ENCODE results near the gene HPCAL1.
A peak's percentile ranks its signal among the peaks of the same experiment; 100 is the strongest.

Gene HPCAL1

DNA sequence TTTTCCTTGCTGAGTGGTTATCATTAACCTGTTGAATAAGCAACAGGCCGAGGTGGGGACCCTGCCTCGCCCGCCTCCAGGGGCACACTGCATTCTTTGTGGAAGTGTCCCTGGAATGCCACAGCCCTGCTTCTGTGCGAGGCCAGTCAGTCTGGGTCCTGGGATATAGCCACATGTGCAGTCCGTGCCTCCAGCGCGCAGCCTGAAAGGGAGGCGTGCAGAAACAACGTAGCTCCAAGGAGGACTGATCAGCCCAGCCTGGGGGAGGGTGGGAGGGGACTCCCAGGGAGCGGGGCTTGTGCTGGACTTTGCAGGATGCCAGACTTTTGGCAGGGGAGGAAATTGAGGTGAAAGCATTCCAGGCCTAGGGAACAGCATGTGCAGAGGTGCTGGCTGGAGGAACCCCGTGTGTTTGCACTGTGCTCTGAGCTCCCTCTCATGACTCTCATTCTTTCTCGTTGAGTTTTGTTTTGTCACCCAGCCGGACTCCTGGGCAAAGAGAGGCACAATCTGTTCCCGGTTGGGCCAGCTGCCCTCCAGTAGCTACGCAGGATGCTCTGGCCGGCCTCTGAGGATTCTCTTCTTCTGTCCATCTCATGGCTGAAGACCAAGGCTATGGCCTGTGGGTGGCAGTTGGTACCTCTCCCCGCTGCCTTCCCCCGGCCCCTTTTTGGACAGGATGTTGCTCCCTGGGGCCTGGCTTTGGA, 39.7 kb downstream of the HPCAL1 start:
- DNase-seq, result no peak
- Mint-ChIP-seq H3K9me3 (no peaks in the 10 kb centered on the region), H3K4me1 (peaks cover 42 to 73% of the 10 kb centered on the region in 2 donors), H3K36me3 (peaks cover 4 to 19% of the 10 kb centered on the region in 2 donors), H3K27ac (no peak overlapping the region), H3K27me3 (no peaks in the 10 kb centered on the region), H3K4me3 (no peak overlapping the region)
- no peak for ATAC-seq (replicated peaks)

DNA sequence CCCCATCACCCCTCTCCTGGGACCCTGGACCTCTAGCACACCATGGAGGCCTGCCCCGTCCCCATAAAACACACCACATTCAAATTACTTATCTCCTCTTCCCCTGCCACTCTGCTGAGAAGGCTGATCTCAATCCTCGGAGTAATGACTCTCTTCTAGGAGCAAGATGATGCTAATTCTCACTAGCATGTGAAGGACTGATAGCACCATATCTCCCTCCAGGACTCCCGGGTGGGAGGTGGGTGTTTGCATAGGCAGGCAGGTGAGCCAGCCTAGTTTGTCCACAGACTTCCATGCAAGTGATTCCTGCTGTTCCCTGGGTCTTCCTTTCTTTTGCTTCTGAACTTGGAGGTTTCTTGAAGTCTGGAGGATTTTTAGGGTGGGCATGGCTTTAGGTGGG, 40.5 kb downstream of the HPCAL1 start:
- Mint-ChIP-seq H3K9me3 (no peaks in the 10 kb centered on the region), H3K4me3 (no peak overlapping the region), H3K27ac (no peak overlapping the region), H3K36me3 (peaks cover 4 to 11% of the 10 kb centered on the region in 2 donors), H3K27me3 (no peaks in the 10 kb centered on the region), H3K4me1 (peaks cover 36 to 77% of the 10 kb centered on the region in 2 donors)
- no peak for DNase-seq
- ATAC-seq (replicated peaks), result no peak

DNA sequence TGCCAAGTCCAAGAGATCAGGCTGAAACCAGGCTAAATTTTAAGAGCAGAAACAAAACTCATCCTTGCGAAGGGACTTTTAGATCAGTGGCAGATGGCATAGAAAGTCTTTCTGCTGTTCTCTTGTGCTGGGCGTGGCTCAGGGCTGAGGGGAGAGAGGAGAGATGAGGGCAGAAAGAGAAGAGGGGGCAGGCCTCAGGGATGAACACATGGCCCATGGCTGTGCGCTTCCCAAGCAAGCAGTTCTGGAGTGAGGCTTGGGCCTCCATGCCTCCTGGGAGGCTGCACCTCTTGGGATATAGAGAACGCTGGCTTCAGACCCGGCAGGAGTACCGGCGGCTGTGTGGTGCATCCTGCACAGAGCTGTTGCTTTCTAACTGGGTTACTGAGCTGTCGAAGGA, 41.0 kb downstream of the HPCAL1 start:
- no peaks in the 10 kb centered on the region for H3K9me3 Mint-ChIP-seq
- H3K36me3 Mint-ChIP-seq, result peaks cover 2 to 7% of the 10 kb centered on the region in 2 donors
- peak overlapping the region in 1 of 2 donors; percentile 36 for H3K4me3 Mint-ChIP-seq
- DNase-seq (no peak), ATAC-seq (replicated peaks) (no peak)
- no peak overlapping the region for H3K27ac Mint-ChIP-seq
- H3K4me1 Mint-ChIP-seq, result peaks cover 34 to 73% of the 10 kb centered on the region in 2 donors
- no peaks in the 10 kb centered on the region for H3K27me3 Mint-ChIP-seq

DNA sequence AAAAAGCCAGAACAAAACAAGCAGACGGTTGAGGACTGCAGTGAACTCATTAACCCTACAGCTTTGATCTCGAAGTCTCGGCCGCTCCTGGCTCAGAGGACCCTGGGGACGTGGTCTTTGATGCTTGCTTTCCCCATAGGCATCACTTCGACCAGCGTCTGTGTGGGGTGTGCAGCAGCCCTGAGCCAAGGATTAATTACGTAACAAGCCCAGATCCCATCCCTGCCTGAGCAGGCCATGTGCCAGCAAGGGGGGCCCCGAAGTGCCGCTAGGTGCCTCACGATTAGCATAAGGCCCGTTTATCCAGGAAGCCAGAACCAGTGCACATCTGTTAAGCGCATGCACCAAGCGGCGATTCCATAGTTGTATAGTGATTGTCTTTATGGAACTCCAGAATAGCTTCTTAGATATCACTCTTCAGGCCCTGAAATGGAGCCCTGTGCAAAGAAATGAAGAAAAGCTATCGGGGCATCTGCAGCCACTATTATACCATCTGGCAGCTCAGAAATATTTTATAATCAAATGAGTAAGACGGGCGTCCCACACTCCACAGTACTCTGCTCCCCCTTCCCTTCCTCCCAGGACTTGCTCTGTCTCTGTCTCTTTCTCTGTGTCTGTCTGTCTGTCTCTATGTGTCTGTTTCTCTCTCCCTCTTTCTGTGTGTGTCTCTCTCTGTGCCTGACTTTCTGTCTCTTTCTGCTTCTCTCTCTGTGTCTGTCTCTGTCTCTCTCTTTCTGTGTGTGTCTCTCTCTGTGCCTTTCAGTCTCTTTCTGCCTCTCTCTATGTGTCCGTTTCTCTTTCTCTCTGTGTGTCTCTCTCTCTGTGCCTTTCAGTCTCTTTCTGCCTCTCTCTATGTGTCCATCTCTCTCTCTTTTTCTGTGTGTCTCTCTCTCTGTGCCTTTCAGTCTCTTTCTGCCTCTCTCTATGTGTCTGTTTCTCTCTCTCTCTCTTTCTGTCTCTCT, 41.7 kb downstream of the HPCAL1 start:
- Mint-ChIP-seq H3K9me3 (no peaks in the 10 kb centered on the region), H3K36me3 (peaks cover 0 to 4% of the 10 kb centered on the region in 2 donors), H3K27ac (peak overlapping the region; percentile 6), H3K4me1 (peaks cover 35 to 69% of the 10 kb centered on the region in 2 donors), H3K27me3 (no peaks in the 10 kb centered on the region), H3K4me3 (no peak overlapping the region)
- DNase-seq (no peak), ATAC-seq (replicated peaks) (peak; percentile 41 to 53)

DNA sequence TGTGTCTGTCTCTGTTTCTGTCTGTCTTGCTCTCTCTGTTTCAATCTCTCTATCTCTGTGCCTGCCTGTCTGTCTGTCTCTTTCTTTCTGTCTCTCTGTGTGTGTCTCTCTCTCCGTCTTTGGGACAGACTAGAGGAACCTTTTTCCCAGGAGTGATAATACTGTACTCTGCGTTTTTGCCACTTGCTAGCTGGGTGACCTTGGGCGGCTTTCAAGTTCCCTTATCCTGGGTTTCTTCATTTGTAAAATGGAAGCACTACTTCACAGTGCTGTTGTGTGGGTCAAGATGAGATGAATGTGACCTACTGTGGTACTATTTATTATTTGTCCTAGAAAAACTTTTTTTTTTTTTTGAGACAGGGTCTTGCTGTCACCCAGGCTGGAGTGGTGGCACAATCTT, 42.4 kb downstream of the HPCAL1 start:
- H3K36me3 Mint-ChIP-seq, result peaks cover 0 to 4% of the 10 kb centered on the region in 2 donors
- peaks cover 32 to 66% of the 10 kb centered on the region in 2 donors for H3K4me1 Mint-ChIP-seq
- H3K9me3 Mint-ChIP-seq, result no peaks in the 10 kb centered on the region
- ATAC-seq (replicated peaks) (no peak), DNase-seq (no peak)
- H3K4me3 Mint-ChIP-seq, result no peak overlapping the region
- H3K27ac Mint-ChIP-seq, result peak overlapping the region; percentile 6
- no peaks in the 10 kb centered on the region for H3K27me3 Mint-ChIP-seq

DNA sequence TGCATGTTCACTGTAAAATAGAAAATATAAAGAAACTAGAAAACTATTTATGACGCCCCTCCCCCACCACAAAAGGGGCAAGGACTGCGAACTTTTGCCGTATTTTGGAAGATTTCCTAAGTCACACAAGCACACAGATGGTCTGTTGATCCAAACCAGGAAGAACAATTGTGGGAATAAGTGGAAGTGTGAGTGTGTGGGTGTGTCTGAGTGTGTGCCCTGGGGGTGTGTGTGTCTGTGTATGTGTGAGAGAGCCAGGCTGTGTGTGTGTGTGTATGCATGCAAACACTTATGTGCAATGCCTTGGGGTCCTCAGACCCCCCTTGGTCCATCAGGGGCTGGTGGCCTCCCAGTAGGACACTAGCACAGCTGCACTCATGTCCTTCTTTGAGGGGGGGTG, 43.1 kb downstream of the HPCAL1 start:
- DNase-seq, result no peak
- ATAC-seq (replicated peaks), result no peak
- no peaks in the 10 kb centered on the region for H3K9me3 Mint-ChIP-seq
- no peaks in the 10 kb centered on the region for H3K27me3 Mint-ChIP-seq
- H3K27ac Mint-ChIP-seq, result no peak overlapping the region
- H3K36me3 Mint-ChIP-seq, result peaks cover 0 to 7% of the 10 kb centered on the region in 2 donors
- no peak overlapping the region for H3K4me3 Mint-ChIP-seq
- H3K4me1 Mint-ChIP-seq, result peaks cover 36 to 66% of the 10 kb centered on the region in 2 donors

DNA sequence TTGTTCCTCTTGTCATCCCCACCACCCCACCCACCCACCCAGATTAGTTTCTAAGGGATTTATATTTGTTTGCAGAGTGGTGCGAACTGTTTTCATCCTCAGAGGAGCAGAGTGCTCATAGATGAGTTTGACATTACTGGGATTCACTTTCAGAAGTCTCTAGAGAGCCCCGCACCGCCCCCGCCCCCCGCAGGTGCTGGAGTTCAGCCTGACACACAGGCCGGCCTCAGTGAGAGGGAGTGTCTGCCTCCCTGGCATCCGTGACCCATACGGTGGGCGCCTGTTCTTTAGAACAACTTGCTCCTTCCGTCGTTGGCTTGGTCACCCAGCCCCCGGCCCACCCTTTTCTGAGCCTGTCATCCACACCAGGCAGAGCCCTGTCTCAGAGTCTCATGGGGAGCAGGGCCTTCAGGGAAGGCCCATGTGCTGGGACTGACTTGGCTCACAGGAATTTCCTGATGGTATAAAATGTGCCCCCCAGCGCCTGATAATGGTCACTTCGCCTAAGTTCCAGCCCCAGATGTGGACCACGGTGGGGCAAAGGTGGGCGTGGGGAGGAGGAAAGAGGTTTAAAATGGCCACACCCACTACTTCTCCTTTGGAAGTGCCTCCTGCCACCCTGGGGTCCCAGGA, 44.3 kb downstream of the HPCAL1 start:
- no peak for DNase-seq
- ATAC-seq (replicated peaks), result no peak
- no peaks in the 10 kb centered on the region for H3K9me3 Mint-ChIP-seq
- H3K36me3 Mint-ChIP-seq, result peaks cover 0 to 13% of the 10 kb centered on the region in 2 donors
- H3K27me3 Mint-ChIP-seq, result no peaks in the 10 kb centered on the region
- H3K27ac Mint-ChIP-seq, result no peak overlapping the region
- H3K4me3 Mint-ChIP-seq, result no peak overlapping the region
- peaks cover 44 to 74% of the 10 kb centered on the region in 2 donors for H3K4me1 Mint-ChIP-seq

GRCh38 chr2:10347562-10347948, 44.9 kb downstream of the HPCAL1 start:
- DNase-seq (no peak), ATAC-seq (replicated peaks) (no peak)
- peaks cover 4 to 16% of the 10 kb centered on the region in 2 donors for H3K36me3 Mint-ChIP-seq
- peaks cover 48 to 79% of the 10 kb centered on the region in 2 donors for H3K4me1 Mint-ChIP-seq
- no peaks in the 10 kb centered on the region for H3K27me3 Mint-ChIP-seq
- no peaks in the 10 kb centered on the region for H3K9me3 Mint-ChIP-seq
- no peak overlapping the region for H3K4me3 Mint-ChIP-seq
- H3K27ac Mint-ChIP-seq, result no peak overlapping the region

DNA sequence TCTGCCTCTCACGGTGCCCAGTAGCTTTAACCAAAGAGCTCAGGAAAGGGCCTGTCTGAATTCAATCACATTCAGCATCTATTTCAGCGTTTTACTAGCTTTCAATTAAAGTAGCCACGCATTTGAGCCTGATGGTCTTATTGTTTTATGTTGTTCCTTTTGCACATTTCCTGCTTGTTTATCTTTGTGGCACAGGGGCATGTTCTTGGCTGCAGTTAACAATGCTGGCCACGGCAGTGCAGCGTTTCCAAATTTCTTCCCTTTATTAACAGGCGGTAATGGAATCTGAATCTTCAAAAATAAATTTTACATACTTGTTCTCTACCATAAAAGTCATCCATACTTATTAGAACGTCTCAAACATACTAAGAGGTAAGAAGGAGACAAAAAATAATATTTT, 46.2 kb downstream of the HPCAL1 start:
- peaks cover 40 to 66% of the 10 kb centered on the region in 2 donors for H3K4me1 Mint-ChIP-seq
- no peak overlapping the region for H3K27ac Mint-ChIP-seq

DNA sequence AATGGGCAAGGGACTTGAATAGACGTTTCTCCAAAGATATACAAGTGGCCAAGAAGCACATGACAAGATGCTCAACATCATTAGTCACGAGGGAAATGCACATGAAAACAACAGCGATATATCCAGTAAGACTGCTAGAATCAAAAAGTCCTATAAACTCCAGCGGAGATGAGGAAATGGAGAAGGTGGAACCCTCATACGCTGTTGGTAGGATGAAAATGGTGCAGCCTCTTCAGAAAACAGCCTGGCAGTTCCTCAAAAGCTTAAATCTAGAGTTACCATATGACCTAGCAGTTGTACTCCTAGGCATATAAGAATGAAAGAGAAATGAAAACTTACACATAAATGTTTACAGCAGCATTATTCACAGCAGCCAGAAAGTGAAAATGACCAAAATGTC, 48.1 kb downstream of the HPCAL1 start:
- Mint-ChIP-seq H3K4me1 (peaks cover 38 to 59% of the 10 kb centered on the region in 2 donors), H3K27me3 (no peaks in the 10 kb centered on the region), H3K4me3 (no peak overlapping the region), H3K9me3 (peaks cover 0 to 4% of the 10 kb centered on the region in 2 donors), H3K36me3 (peaks cover 15 to 25% of the 10 kb centered on the region in 2 donors), H3K27ac (peak overlapping the region; percentile 20)
- ATAC-seq (replicated peaks) (peak; percentile 85 to 93), DNase-seq (no peak)

More for the DNA sequence above, 46.2 kb downstream of the HPCAL1 start:
- ATAC-seq (replicated peaks) (no peak), DNase-seq (no peak)
- H3K36me3 Mint-ChIP-seq, result peaks cover 6 to 14% of the 10 kb centered on the region in 2 donors
- H3K9me3 Mint-ChIP-seq, result no peaks in the 10 kb centered on the region
- H3K4me3 Mint-ChIP-seq, result no peak overlapping the region
- H3K27me3 Mint-ChIP-seq, result no peaks in the 10 kb centered on the region

DNA sequence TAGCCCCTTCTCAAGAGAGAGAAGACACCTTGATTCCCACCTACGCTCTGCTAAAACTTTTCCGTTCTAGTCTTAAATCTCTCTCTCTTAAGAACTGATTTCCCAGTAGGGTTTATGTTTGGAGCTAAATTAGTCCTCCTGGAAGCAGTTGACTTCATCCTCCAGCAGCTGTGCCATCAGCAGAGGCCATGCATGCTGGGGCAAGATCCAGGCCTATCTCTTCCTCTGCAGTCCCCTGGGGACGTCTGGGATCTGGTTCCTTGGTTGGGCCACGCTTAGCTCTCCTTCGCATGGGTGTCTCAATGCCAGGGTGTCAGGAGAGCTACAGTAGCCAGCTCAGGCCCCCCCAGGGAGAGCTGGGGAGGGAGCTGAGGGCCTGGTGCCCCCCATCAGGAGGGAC, 49.7 kb downstream of the HPCAL1 start:
- no peaks in the 10 kb centered on the region for H3K27me3 Mint-ChIP-seq
- peaks cover 15 to 25% of the 10 kb centered on the region in 2 donors for H3K36me3 Mint-ChIP-seq
- H3K9me3 Mint-ChIP-seq, result peaks cover 0 to 4% of the 10 kb centered on the region in 2 donors
- no peak overlapping the region for H3K27ac Mint-ChIP-seq
- peaks cover 38 to 62% of the 10 kb centered on the region in 2 donors for H3K4me1 Mint-ChIP-seq
- DNase-seq (no peak), ATAC-seq (replicated peaks) (no peak)
- no peak overlapping the region for H3K4me3 Mint-ChIP-seq

DNA sequence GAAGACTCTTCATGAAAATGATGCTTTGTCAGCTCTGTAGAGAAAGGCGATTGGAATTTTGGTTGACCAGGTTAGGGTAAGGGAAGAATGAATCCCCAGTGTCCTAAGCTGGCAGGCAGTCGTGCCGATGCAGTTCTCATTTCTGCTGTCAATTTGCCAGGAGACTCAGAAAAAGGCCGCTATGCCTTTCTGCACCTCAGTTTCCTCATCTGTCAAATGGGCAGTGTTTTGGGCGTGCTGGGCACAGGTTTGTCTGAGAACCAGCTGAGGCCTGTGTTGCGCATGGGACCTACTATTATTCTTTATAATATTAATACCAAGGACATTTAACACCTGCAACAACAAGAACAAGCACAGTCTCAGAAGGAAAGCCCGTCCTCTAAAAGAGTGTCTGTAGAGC, 50.3 kb downstream of the HPCAL1 start:
- Mint-ChIP-seq H3K27ac (no peak overlapping the region), H3K27me3 (no peaks in the 10 kb centered on the region), H3K4me1 (peaks cover 38 to 58% of the 10 kb centered on the region in 2 donors), H3K4me3 (no peak overlapping the region), H3K36me3 (peaks cover 15 to 25% of the 10 kb centered on the region in 2 donors), H3K9me3 (peaks cover 0 to 4% of the 10 kb centered on the region in 2 donors)
- DNase-seq, result no peak
- ATAC-seq (replicated peaks), result no peak

DNA sequence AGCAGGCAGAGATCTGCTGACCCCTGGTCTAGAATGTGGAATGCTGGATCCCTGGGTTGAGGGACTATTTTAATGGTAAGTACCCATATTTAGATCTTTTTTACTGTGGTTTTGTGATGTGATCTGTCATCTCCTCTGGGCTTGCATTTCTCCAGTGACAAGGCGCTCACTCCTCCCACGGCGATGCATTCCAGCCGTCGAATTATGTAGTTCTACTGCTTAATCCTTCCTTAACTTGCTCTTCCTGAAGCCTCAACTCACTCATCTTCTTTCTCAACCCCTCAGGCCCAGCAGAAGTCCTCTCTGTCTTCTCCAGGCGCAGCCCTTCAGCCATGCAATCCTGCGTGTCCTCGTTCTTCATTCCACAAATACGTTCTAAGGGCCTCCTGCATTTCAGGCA, 51.2 kb downstream of the HPCAL1 start:
- DNase-seq (no peak), ATAC-seq (replicated peaks) (no peak)
- Mint-ChIP-seq H3K4me1 (peaks cover 41 to 63% of the 10 kb centered on the region in 2 donors), H3K36me3 (peaks cover 18 to 30% of the 10 kb centered on the region in 2 donors), H3K9me3 (peaks cover 0 to 4% of the 10 kb centered on the region in 2 donors), H3K27me3 (no peaks in the 10 kb centered on the region), H3K4me3 (no peak overlapping the region), H3K27ac (no peak overlapping the region)

DNA sequence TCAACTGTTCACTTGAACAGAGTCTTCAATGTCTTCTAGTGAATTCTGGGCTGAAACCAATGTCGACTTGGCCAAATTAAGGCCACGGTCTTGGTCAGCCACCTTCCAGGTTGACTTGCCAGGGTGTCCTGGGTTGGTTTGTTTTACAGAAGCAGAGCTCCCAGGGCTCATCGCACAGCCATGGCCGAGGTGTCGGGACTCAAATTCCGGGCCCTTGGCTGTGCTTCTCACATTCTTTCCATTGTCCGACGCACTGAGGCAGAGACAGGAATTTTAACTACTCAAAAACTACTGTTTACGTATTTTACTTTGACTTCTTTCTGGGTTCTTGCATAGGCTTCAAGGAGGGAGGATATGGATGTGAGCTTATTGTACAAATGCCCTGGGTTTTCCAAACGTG, 51.7 kb downstream of the HPCAL1 start:
- ATAC-seq (replicated peaks), result no peak
- Mint-ChIP-seq H3K27me3 (no peaks in the 10 kb centered on the region), H3K36me3 (peaks cover 19 to 32% of the 10 kb centered on the region in 2 donors), H3K27ac (no peak overlapping the region), H3K9me3 (peaks cover 0 to 4% of the 10 kb centered on the region in 2 donors), H3K4me3 (no peak overlapping the region), H3K4me1 (peaks cover 38 to 63% of the 10 kb centered on the region in 2 donors)
- no peak for DNase-seq
